Measurements from ENCODE around the gene LHCGR. TPM values are rescaled to one million over a fixed set of nuclear protein-coding genes. Genes with fewer than 3 reads are reported as not detected.

The LHCGR gene
- total RNA-seq, 1 donor from 2014 or later, result 0.12 TPM

DNA sequence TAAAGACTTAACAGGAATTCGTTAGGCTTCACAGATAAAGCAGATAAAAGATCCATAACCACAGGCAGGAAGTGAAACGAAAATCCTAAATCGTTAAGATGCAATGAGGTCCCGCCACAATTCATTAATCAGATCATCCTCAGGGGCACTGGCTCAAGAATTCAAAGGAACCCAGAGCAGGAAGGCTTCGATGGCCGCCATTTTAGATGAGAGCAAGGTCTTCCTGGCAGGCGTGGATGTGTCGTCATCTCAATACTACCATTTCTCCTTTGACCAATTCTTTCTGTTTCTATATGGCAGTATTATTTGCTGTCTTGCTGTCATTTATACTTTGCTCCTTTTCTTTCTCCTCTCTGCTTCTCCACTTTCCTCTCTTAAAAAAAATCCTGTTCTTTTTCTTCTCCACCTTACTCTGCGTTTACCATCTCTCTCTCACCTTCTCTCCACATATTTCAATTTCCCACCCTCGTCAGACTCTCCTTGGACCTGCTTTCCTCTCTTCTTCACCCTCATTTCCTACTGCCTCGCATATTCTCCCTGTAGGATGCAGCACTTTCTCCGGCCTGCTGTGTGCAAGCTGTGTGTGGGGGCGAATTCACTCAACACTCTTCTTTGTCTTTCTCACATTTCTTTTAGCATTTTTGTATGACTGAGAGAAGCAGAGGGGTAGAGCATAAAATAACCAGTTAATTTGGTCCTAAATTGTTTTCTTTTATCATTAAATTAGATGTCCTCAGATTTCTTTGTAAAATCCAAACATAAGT is 35.1 kb upstream of the LHCGR start:
- no peak for DNase-seq (ENCODE audit: low read depth, low spot score)
- TF ChIP-seq, protein P1, sequence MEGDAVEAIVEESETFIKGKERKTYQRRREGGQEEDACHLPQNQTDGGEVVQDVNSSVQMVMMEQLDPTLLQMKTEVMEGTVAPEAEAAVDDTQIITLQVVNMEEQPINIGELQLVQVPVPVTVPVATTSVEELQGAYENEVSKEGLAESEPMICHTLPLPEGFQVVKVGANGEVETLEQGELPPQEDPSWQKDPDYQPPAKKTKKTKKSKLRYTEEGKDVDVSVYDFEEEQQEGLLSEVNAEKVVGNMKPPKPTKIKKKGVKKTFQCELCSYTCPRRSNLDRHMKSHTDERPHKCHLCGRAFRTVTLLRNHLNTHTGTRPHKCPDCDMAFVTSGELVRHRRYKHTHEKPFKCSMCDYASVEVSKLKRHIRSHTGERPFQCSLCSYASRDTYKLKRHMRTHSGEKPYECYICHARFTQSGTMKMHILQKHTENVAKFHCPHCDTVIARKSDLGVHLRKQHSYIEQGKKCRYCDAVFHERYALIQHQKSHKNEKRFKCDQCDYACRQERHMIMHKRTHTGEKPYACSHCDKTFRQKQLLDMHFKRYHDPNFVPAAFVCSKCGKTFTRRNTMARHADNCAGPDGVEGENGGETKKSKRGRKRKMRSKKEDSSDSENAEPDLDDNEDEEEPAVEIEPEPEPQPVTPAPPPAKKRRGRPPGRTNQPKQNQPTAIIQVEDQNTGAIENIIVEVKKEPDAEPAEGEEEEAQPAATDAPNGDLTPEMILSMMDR (conservative IDR thresholded peaks at IDR 0.05), result no peak
- H3K4me1 Mint-ChIP-seq, result peaks cover 32% of the 10 kb centered on the region
- H3K4me3 Mint-ChIP-seq, result no peak overlapping the region
- H3K36me3 Mint-ChIP-seq (ENCODE audit: low read depth), result no peaks in the 10 kb centered on the region
- no peaks in the 10 kb centered on the region for H3K27me3 Mint-ChIP-seq (ENCODE audit: low read depth)
- H3K27ac Mint-ChIP-seq (ENCODE audit: unreplicated experiment), result peak overlapping the region; percentile 53
- peaks cover 6% of the 10 kb centered on the region for H3K9me3 Mint-ChIP-seq

DNA sequence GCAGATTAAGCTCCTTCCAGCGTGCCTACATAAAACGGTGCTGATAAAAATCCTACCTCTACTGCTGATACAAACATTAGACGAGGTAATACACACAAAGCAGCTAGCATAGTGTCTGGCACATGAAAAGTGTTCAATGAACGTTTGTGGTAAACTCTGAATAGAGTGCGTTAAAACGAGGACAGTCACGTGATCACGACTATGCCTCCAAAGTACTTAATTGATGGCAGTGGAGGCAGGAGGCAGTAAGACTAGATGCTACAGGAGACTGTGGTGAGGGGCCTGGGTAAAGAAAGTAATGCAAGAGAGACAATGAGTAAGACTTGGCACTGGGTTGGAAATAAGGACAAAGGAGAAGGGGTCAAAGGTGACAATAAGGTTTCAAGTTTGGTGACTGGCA is 32.1 kb upstream of the LHCGR start:
- Mint-ChIP-seq H3K36me3 (ENCODE audit: low read depth) (no peaks in the 10 kb centered on the region), H3K27ac (ENCODE audit: unreplicated experiment) (no peak overlapping the region), H3K9me3 (peaks cover 3% of the 10 kb centered on the region), H3K4me3 (no peak overlapping the region), H3K27me3 (ENCODE audit: low read depth) (no peaks in the 10 kb centered on the region), H3K4me1 (peaks cover 25% of the 10 kb centered on the region)
- no peak for DNase-seq (ENCODE audit: low read depth, low spot score)
- TF ChIP-seq, protein P1 (conservative IDR thresholded peaks at IDR 0.05), result no peak

DNA sequence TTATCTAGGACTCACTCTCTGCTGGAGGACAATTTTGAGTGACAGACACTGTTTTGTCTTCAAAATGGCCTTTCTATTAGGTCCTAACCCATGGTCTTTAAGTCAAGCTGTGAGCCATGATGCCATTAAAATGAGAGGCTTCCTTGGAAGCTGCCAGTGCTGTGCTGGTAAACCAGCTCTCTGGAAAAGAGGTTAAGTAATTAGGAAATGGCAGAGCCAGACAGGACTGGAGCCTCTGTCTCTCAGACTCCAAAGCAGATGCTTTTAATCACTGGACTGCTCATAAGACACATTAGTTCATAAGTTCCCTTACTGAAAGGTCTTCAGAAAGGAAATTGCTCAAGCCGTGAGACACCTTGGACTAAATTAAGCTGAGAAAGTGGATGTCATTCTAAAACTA is 25.8 kb upstream of the LHCGR start:
- H3K4me3 Mint-ChIP-seq, result no peak overlapping the region
- TF ChIP-seq, protein P1 (conservative IDR thresholded peaks at IDR 0.05), result no peak
- H3K27me3 Mint-ChIP-seq (ENCODE audit: low read depth), result no peaks in the 10 kb centered on the region
- H3K9me3 Mint-ChIP-seq, result peaks cover 13% of the 10 kb centered on the region
- no peak for DNase-seq (ENCODE audit: low read depth, low spot score)
- H3K36me3 Mint-ChIP-seq (ENCODE audit: low read depth), result peaks cover 3% of the 10 kb centered on the region
- H3K4me1 Mint-ChIP-seq, result no peaks in the 10 kb centered on the region
- H3K27ac Mint-ChIP-seq (ENCODE audit: unreplicated experiment), result no peak overlapping the region

DNA sequence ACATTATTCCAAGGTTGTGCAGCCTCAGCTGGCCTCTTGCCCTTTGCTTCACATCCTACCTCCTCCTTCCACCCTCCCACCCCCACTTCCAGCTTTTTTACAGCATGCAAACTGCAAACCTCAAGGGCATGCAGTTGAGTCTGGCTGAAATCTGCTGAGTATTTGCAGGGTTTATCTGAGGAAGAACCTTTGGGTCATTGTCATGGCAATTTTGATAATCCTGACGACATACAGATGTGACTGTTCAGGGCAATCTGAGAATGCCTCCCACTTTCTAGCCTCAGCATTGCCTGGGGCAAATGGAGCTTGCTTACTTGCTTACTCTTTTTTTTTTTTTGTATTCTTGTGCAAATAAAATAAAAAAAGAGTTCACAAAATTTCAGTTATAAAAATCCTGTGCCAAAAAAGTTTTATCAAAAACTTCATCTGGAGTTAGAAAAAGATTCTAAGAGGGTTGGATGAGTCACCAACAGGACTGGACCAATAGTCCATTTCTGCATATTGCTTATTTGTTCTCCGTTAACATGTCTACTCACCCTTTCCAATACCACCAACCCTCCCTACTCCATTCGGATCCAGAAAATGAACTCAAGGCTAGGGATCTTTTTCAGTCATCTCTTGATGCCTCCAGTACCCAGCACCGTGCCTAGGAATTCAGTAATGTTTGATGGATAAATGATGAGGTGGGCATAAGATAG is 23.6 kb upstream of the LHCGR start:
- no peaks in the 10 kb centered on the region for H3K4me1 Mint-ChIP-seq
- no peak for DNase-seq (ENCODE audit: low read depth, low spot score)
- TF ChIP-seq, protein P1 (conservative IDR thresholded peaks at IDR 0.05), result no peak
- no peak overlapping the region for H3K4me3 Mint-ChIP-seq
- no peak overlapping the region for H3K27ac Mint-ChIP-seq (ENCODE audit: unreplicated experiment)
- peaks cover 10% of the 10 kb centered on the region for H3K9me3 Mint-ChIP-seq
- H3K27me3 Mint-ChIP-seq (ENCODE audit: low read depth), result peaks cover under 1% of the 10 kb centered on the region
- H3K36me3 Mint-ChIP-seq (ENCODE audit: low read depth), result peaks cover 3% of the 10 kb centered on the region

DNA sequence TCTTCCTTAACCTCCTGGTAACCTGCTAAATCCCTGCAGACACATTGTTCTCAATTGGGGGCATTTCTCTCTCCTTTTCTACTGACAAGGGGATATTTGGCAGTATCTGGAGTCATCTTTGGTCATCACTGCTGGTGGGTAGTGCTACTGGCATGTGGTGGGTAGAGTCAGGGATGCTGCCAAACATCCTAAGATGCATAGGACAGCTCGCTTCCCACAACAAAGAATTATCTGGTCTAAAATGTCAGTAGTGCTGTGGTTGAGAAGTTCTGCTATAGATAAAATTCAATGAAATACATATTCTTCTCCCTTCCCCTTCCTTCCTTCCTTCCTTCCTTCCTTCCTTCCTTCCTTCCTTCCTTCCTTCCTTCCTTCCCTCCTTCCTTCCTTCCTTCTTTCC is 18.7 kb upstream of the LHCGR start:
- DNase-seq (ENCODE audit: low read depth, low spot score), result no peak
- TF ChIP-seq, protein P1 (conservative IDR thresholded peaks at IDR 0.05), result no peak
- Mint-ChIP-seq H3K4me3 (no peak overlapping the region), H3K27ac (ENCODE audit: unreplicated experiment) (no peak overlapping the region), H3K9me3 (peaks cover 3% of the 10 kb centered on the region), H3K27me3 (ENCODE audit: low read depth) (peaks cover 3% of the 10 kb centered on the region), H3K36me3 (ENCODE audit: low read depth) (peaks cover 3% of the 10 kb centered on the region), H3K4me1 (no peaks in the 10 kb centered on the region)
